Posterior vena cava (tissue), 2 donors: Measurements from ENCODE around the gene NFIL3. TPM values are rescaled to one million over a fixed set of nuclear protein-coding genes. Genes with fewer than 3 reads are reported as not detected.
"Not testable (repeated sequence)": the region's sequence is repeated elsewhere in the genome, so short reads cannot be mapped to it uniquely, and the experiment has no call there.

ENCODE experiments used
- DNase-seq: peaks from one replicate; pipeline ENCODE4 v3.0.0-alpha.2; 2020; ENCODE audit warnings: low spot score
- intact Hi-C, 2 donors: fragments of 100-400 bp; cut with DNase I; formaldehyde crosslinking; loops; one replicate each; pipeline versions ENCODE4 v1.14.1 to v1.14.2; 2022 to 2023
- total RNA-seq, 2 donors: library from RNA; stranded (reverse); fragmentation: NEBNext Ultra II Directional; extraction: Animal tissue kit (Norgen Biotek cat#: 25700); gene quantifications; one replicate each; pipeline ENCODE4 v1.2.1, GENCODE V29; 2021
- donor health status: DM: yes; HTN: yes; CAD: no.
- donor health status: DM: yes; HTN: yes; CAD: no.

The NFIL3 gene
- total RNA-seq, 2 donors from 2014 or later, result 38.9 to 73.7 TPM

DNA sequence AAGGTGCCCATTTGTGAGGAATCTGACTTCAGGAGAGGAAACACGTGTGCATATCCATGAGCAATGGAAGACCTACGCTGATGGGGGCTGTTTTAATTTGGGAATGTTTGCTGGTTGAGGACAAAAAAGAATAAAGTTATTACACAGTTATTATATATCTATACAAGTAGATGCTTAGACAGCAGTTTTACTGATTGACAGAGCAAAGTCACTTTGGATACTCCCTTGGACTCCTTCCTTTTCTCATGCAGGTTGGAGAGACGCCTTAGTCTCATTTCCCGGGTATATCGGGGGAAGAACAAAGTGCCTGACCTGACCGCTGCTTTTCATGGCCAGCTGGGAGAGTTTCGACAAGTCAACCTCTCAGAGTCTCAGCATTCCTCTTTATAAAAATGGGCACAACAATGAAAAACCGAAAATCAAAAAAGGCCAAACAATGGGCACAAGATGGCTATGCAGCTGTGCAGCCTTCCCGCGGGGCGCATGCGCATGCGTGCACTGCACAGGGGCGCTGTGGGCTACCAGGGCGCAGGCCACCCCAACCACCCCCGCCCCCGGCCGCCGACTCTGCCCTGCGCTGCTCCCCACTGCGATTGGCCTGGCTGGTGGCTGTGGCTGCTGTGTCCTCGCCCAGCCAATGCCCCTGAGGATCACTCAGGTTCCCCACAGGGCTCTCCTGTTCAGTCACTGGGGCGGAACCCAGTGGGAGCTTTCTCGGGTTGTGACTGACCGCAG is 18.1 kb downstream of the NFIL3 start:
- intact Hi-C loops, result no loop called here
- DNase-seq, result no peak

DNA sequence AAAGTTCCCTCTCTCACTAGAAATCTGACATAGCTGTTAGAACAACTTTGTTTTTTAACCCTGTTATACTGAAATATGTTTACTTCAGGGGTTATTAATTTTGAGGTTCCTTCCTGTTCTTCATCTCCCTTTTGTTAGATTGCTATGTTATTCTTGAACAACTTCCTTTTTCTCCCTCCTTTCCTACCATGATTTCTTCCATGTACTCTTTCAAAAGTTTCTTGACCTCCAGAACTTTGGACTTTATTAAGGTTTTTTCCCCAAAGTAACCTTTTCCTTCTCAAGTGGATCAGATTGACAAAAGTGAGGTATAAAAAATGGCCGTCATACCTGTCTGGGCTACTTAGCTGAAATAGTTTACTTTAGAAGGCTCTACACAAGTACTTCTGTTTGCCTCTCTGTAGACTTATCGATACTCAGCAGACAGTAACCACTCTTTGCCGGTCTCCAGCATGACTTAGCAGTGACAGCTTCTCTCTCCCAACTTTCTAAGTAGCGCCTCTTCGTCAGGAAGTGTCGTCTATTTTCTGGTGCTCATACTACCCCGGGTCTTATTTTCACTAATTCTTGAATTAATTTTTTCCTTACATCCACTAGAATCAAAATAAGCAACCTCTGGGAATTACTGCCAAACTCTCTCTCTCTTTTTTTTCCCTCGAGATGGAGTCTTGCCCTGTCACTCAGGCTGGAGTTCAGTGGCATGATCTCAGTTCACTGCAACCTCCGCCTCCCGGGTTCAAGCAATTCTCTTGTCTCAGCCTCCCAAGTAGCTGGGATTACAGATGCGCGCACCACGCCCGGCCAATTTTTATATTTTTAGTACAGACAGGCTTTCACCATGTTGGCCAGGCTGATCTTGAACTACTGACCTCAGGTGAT is 19.7 kb downstream of the NFIL3 start:
- DNase-seq, result no peak
- intact Hi-C loops, result no loop called here

DNA sequence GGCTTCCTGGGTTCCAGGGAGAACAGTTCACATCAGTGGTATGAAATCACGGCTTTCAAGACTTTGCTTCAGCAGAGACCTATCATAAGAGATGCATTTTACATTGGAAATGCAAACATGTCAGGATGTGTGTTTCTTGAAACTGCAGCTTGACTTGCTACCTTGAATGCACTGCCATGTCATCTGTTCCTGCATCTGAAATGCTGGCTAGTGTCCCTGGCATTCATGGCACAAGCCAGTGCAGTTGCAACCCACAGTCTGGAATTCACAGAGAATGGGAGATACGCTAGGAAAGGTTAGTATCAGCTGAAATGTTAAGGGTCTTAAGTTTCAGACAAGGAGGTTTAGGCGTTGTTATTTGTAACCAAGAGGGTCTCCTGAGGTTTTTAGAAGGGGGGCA is 24.7 kb downstream of the NFIL3 start:
- no peak for DNase-seq
- intact Hi-C loops, result no loop called here

DNA sequence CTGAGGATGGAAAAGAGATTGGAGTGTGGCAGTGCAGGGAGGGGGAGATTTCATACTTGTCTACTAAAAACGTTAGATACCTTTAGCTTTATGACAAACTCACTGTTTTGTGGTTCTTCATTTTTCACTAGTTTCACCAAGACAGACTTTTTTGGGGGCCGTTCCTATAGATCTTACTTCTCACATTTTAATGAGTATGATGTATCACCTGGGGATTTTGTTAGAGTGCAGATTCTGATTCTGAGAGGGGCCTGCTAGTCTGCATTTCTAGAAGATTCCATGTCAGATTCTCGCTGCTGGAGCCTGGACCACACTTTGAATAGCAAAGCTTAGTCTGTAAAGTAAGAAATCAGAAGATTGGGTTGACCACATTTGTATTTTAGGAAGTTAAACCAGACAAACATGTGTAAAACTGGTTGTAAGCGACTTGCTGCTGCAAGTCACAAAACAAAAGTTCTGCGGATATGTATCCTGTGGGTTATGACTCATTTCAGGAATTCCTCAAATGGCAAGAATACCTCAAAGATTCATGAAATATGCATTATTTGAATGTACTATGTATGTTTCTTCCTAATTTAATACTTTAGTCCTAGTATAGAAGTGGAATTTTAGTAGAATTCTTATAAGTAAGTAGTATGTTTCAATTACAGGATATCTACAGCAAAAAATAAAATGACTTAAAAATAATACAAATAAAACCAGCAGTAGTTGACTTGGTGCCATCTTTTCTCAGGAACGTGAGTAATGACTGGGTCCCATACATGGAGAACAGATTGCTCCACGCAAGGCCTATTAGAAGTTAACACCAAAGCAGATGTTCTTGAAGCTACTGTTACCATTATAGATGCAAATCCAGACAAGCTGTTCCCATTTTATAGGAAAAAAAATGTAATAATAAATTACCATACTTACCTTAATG is 27.8 kb downstream of the NFIL3 start:
- intact Hi-C loops, result no loop called here
- no peak for DNase-seq

DNA sequence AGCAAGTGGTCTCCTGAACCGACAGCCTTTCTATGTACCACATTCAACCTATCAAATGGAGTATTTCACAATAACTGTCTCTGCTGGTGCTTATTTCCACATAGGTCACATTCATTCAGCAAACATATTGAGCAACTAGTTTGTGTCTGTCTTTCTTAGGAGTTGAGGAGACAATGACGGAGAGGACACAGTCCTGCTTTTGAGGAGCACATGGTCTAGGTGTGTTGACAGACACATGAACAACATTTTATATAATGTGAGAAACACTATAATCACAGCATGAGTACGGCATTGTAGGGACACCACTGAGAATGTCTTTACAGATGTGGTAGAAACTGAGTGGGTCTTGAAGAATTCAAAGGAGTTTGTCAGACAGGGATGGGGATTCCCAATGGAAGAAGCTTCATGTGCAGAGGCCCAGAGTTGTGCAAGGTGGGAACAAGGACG is 28.5 kb downstream of the NFIL3 start:
- DNase-seq, result no peak
- intact Hi-C loops, result no loop called here

DNA sequence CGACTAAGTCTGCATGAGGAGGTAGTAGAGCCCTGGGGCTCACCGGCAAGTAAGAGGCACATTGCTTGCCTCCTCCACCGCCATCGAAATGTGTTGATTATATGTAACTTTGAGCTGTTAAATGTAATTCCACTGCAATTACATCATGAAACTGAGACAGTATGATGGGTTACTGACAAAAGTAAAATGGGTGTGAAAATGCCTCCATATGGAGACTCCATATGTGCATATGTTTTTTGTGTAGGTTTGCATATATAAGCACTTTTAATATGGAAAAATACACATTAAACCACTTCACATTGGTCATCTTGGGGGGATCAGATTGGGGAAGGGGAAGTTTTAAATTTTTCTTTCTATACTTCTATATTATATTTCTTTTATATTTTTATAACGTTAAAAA is 29.8 kb downstream of the NFIL3 start:
- no peak for DNase-seq
- intact Hi-C loops, result no loop called here

DNA sequence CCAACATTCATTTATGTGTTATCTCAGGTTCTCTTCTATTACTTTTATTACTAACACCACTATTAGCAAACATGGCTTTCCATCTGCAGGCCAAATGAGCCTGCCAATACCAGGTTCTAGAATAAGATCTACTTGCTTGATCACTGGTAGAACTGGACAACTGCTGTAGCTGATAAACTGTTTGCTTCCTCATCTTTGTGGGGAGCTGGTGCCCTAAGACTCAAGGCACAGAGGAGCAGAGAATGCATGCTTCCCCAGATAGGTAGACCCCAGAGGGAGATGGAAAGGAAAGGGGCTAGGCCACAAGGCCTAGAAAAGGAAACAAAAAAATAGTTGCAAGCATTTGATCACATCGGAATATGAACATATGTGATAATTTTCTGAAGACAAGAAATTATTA is 31.2 kb downstream of the NFIL3 start:
- no peak for DNase-seq
- intact Hi-C loops, result no loop called here

DNA sequence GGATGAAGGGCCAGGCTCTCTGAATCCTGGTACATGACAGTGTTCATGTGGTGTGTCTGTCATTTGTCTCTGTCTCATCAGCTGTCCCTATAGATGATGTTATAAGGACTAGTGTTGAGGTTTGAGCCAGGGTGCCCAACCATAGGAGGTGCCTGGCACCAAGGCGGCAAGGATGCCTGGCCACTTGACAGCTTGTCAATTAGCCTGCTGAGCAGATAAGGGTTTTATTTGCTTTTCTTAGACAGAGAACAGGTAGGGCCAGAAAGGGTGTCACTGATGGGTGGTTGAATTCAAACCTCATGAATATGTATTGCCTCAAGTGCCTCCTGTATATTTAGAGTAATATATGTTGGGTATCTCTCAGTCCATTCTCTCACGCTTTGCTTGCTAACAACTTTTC is 31.8 kb downstream of the NFIL3 start:
- DNase-seq, result no peak
- intact Hi-C loops, result no loop called here

DNA sequence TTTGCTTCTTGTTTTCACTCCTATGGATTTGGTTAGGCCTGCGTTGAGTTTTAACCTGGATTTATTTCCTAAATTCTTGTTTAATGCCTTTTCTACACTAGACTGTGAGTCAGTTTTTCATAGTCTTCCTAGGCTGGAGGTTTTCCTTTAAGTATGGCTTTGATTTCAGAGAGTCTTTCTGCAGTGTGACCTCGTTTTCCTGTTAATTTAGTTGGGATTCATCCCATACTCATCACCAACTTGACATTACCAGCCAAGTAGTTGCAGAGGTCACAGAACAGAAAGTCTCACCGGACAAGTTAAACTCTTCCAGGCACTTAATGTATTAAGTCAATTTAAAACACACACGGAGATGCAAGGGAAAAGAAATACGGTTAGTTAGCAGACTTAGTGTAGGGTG is 32.2 kb downstream of the NFIL3 start:
- DNase-seq, result no peak
- intact Hi-C loops, result no loop called here

DNA sequence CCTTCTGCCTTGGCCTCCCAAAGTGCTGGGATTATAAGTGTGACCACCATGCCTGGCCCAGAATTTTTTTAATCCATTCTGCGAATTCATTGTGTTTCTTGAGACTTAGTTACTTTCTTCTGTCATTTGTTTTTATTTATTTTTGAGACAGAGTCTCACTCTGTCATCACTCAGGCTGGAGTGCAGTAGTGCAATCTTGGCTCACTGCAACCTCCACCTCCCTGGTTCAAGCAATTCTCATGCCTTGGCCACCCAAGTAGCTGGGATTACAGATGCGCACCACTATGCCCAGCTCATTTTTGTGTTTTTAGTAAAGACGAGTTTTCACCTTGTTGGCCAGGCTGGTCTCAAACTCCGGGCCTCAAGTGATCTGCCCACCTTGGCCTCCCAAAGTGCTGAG is 33.9 kb downstream of the NFIL3 start:
- intact Hi-C loops, DNase-seq: not testable (repeated sequence)

DNA sequence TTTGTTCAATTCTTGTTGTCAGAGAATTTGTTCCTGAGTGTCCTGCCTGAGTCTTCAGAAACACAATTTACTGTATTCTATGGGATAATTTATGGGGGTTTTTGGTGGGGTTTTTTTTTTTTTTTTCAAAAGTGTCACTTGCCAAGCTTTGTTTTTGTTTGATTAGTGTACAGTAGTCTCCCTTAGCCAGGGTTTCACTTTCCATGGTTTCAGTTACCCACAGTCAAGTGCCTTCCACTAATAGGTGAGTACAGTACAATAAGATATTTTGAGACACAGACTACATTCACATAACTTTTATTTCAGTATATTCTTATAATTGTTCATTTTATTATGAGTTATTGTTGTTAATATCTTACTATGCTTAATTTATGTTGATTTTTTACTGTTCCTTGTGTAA is 36.9 kb downstream of the NFIL3 start:
- intact Hi-C loops, result no loop called here
- DNase-seq, result no peak

DNA sequence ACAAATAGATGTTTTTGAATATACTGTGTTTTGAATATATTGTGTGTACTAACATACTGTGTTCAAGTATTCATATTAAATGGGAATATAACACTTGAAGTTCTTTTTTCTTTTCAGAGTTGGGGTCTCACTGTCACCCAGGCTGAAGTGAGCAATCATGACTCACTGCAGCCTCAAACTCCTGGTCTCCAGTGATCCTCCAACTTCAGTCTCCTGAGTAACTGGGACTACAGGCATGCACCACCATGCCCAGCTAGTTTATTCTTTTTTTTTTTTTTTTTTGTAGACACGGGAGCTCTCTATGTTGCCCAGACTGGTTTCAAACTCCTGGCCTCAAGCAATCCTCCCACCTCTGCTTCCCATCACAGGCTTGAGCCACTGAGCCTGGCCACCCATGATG is 38.7 kb downstream of the NFIL3 start:
- DNase-seq, result no peak
- intact Hi-C loops, result no loop called here

DNA sequence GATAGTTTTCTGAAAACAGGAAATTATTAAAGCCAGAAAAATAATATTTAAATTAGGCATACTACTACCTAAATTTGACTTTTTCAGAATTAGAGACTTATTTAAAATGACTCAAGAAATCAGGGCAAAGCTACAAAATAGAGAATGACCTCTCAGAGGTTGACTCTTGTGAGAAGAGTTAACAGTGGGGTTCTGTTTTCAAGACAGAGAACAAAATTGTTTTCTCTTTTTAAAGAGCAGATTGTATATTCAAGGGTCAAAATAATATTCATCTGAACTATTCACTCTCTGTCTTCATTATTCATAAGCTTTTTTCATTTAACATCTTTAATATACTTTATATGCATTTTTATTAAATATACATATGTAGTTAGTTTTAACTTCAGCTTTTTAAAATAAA is 40.1 kb downstream of the NFIL3 start:
- intact Hi-C loops, result no loop called here
- DNase-seq, result no peak

DNA sequence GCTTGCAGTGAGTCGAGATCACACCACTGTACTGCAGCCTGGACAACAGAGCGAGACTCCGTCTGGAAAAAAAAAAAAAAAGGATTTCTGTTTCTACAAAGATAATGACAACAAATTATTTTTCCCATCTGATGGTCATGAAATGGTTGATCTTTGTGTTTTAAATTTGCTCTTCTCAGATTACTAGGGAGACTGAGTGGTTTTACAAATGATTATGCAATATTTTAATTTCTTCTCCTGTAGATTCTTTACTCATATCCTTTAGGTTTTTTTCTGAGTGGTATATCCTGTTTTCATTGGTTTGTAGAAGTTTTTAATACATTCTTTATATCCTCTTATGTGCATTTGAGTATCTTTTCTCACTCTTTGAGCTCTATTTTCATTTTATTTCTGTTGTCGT is 41.3 kb downstream of the NFIL3 start:
- intact Hi-C loops, result no loop called here
- no peak for DNase-seq

DNA sequence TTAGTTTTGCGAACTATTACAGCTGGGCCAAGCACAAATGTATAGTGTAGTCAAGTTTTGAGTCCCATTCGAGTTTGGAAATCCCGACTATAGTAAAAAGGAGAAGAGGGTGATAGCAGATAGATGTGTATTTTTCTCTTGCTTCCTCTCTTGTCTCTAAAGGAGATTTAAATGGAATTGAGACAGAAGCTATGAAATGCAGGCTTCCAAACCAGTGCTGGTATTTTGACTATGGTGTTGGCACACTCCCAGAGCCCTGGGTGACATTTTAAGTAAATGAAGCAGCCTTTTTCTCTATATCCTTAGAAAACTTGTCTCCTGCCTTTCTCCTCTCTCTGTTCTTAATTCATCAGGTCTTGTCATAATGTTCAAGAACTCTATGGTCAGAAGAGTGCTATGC is 44.2 kb downstream of the NFIL3 start:
- DNase-seq, result no peak
- intact Hi-C loops, result no loop called here

DNA sequence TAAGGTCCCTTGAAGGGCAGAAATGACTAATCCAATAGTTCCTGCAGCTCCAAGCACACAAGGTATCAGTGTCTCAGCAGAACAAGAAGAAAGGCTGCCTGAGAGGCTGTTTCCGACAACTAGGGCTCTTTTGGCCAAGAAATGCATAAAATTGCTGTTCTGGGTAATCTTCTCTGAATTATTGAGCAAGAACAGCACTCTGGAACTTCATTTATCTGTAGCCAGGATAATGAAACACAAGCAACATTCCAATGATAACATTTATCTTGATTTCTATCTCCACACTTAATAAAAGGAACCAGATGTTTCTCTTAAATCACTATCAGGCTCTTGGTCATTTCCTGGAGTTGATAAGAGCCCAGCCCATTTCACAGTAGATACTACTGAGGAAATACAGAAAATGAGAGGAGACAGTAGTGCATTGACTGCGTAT is 44.9 kb downstream of the NFIL3 start:
- intact Hi-C loops, result no loop called here
- no peak for DNase-seq

DNA sequence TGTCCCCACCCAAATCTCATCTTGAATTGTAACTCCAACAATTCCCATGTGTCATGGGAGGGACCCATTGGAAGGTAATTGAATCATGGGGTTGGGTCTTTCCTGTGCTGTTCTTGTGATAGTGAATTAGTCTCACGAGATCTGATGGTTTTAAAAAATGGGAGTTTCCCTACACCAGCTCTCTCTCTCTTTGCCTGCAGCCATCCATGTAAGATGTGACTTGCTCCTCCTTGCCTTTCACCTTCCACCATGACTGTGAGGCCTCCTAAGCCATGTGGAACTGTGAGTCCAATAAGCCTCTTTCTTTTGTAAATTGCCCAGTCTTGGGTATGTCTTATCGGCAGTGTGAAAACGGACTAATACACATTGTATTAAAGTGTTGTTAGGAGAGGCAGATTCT is 45.6 kb downstream of the NFIL3 start:
- intact Hi-C loops, DNase-seq: not testable (repeated sequence)

DNA sequence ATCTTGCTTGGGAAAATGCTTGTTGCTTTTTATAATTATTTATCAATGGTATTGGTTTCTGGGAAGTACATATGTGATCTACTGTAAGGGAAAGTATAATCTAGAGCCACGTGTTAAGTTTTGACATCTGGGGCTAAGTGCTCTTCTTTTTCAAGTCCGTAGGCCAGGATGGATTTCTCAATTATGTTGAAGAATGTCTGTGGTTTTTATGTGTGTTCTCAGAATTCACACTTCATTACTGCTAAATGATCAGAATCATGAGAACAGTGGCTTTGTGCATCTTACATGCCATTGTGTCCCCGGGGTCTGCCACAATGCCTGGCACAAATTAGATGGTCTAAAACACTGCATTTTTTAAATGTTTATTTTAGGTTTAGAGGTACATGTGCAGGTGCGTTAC is 47.4 kb downstream of the NFIL3 start:
- no peak for DNase-seq

DNA sequence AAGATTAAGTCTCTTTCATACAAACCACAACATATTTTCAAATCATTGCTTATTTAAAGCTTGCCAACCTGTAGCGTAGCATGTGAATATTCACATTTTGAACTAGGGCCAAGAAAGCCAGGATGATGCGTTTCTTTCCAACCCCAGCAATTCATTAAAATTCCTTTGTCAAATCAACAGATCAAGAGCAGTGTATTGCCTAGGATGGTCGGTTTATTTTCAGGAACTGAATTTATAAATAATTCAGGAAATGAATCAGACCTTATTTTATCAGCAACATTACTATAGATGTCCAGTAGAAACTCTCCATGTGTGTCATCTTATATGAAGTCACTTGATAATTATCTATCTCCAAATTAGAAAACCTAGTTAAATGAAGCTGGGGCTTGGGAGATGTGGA is 48.7 kb downstream of the NFIL3 start:
- DNase-seq, result no peak
- intact Hi-C loops, result no loop called here

More for the DNA sequence above, 47.4 kb downstream of the NFIL3 start:
- intact Hi-C loops, result no loop called here

DNA sequence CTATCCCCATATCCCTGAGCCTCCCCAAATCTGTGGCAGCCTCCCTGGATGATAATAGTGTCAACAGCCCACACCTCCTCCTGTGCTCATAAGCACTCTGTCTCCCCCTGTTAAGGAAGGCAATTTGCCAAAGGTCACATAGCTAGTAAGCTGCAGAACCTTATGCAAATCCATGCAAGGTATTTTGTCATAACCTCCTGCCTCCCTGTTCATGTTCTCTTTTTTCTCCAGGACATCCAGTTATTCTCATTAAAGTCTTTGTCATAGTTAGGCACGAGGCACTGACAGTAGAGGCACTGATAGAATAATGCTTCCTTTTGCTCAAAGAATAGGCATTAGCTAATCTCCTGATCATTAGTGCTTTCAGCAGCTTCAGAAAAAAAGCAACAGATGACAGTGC is 51.7 kb downstream of the NFIL3 start:
- intact Hi-C loops, result no loop called here
- no peak for DNase-seq
